ENCODE results near the gene PXDC1. TPM values are rescaled to one million over a fixed set of nuclear protein-coding genes. Genes with fewer than 3 reads are reported as not detected.

Gene PXDC1
- total and polyA plus RNA-seq, 4 donors = 24.1 to 106 (median 77.6) TPM

DNA sequence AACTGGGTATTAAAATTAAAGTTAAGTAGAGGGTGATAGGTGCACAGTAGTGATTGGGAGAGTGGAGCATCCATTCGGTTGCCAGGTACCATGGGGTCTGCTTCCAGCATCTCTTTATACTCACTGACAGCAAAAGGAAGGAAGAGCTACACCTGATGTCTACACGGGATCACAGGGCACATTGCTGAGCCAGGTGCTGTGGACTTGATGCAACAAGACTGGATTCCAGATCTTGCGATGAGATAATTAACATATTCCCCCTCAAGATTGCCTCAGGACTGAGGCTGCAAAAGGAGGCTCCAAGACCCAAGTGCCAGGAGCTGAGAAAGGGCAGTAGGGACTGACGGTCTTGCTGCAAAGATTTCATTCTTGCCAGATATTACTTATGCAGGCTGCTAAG lies 72.6 kb downstream of the PXDC1 start:
- H3K36me3 ChIP-seq (ENCODE audit: control insufficient read depth in 4 of 4, insufficient read depth in 3 of 4, low read depth in 1 of 4, low read length in 3 of 4) = no peaks in the 10 kb centered on the region
- WGBS = 87% methylated on average over 4 of the region's 4 CpGs
- H3K4me1 ChIP-seq (ENCODE audit: control insufficient read depth in 4 of 4, insufficient read depth in 4 of 4, low read length in 3 of 4) = no peaks in the 10 kb centered on the region
- H3K9ac ChIP-seq (ENCODE audit: low read depth in 1 of 2, low read length in 2 of 2) = no peak overlapping the region
- H3K4me3 ChIP-seq (ENCODE audit: low read depth in 1 of 3, low read length in 3 of 3) = no peak overlapping the region
- no peak for DNase-seq (ENCODE audit: low spot score)
- peaks cover 0 to 6% (median 5%) of the 10 kb centered on the region in 4 donors for H3K9me3 ChIP-seq (ENCODE audit: control insufficient read depth in 4 of 4, low read length in 3 of 4)
- no peaks in the 10 kb centered on the region for H3K27me3 ChIP-seq (ENCODE audit: control insufficient read depth in 4 of 4, insufficient read depth in 4 of 4, low read length in 3 of 4)
- no peak overlapping the region for H3K27ac ChIP-seq (ENCODE audit: low read depth in 1 of 2, low read length in 2 of 2)
- TF ChIP-seq FOXA1 (IDR thresholded peaks at IDR 0.05) (no peak), HNF4A (conservative IDR thresholded peaks at IDR 0.05) (no peak), JUND (IDR thresholded peaks at IDR 0.05) (no peak), NR2F2 (IDR thresholded peaks at IDR 0.05) (no peak), SP1 (IDR thresholded peaks at IDR 0.05) (no peak), EGR1 (IDR thresholded peaks at IDR 0.05; ENCODE audit: low read depth in 2 of 2) (no peak), RXRA (IDR thresholded peaks at IDR 0.05) (no peak), TAF1 (conservative IDR thresholded peaks at IDR 0.05) (no peak), RAD21 (IDR thresholded peaks at IDR 0.05) (no peak), HNF4G (IDR thresholded peaks at IDR 0.05) (no peak), GABPA (IDR thresholded peaks at IDR 0.05 in 1 of 2, conservative IDR thresholded peaks at IDR 0.05 in 1 of 2) (no peak), YY1 (IDR thresholded peaks at IDR 0.05) (no peak), FOXA2 (IDR thresholded peaks at IDR 0.05) (no peak)
- TF ChIP-seq, protein P1, sequence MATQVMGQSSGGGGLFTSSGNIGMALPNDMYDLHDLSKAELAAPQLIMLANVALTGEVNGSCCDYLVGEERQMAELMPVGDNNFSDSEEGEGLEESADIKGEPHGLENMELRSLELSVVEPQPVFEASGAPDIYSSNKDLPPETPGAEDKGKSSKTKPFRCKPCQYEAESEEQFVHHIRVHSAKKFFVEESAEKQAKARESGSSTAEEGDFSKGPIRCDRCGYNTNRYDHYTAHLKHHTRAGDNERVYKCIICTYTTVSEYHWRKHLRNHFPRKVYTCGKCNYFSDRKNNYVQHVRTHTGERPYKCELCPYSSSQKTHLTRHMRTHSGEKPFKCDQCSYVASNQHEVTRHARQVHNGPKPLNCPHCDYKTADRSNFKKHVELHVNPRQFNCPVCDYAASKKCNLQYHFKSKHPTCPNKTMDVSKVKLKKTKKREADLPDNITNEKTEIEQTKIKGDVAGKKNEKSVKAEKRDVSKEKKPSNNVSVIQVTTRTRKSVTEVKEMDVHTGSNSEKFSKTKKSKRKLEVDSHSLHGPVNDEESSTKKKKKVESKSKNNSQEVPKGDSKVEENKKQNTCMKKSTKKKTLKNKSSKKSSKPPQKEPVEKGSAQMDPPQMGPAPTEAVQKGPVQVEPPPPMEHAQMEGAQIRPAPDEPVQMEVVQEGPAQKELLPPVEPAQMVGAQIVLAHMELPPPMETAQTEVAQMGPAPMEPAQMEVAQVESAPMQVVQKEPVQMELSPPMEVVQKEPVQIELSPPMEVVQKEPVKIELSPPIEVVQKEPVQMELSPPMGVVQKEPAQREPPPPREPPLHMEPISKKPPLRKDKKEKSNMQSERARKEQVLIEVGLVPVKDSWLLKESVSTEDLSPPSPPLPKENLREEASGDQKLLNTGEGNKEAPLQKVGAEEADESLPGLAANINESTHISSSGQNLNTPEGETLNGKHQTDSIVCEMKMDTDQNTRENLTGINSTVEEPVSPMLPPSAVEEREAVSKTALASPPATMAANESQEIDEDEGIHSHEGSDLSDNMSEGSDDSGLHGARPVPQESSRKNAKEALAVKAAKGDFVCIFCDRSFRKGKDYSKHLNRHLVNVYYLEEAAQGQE (IDR thresholded peaks at IDR 0.05) = no peak
- TF ChIP-seq, protein P2, sequence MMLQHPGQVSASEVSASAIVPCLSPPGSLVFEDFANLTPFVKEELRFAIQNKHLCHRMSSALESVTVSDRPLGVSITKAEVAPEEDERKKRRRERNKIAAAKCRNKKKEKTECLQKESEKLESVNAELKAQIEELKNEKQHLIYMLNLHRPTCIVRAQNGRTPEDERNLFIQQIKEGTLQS (IDR thresholded peaks at IDR 0.05) = no peak
- TF ChIP-seq, protein P3, sequence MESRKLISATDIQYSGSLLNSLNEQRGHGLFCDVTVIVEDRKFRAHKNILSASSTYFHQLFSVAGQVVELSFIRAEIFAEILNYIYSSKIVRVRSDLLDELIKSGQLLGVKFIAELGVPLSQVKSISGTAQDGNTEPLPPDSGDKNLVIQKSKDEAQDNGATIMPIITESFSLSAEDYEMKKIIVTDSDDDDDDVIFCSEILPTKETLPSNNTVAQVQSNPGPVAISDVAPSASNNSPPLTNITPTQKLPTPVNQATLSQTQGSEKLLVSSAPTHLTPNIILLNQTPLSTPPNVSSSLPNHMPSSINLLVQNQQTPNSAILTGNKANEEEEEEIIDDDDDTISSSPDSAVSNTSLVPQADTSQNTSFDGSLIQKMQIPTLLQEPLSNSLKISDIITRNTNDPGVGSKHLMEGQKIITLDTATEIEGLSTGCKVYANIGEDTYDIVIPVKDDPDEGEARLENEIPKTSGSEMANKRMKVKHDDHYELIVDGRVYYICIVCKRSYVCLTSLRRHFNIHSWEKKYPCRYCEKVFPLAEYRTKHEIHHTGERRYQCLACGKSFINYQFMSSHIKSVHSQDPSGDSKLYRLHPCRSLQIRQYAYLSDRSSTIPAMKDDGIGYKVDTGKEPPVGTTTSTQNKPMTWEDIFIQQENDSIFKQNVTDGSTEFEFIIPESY (IDR thresholded peaks at IDR 0.05) = no peak
- TF ChIP-seq, protein P4, sequence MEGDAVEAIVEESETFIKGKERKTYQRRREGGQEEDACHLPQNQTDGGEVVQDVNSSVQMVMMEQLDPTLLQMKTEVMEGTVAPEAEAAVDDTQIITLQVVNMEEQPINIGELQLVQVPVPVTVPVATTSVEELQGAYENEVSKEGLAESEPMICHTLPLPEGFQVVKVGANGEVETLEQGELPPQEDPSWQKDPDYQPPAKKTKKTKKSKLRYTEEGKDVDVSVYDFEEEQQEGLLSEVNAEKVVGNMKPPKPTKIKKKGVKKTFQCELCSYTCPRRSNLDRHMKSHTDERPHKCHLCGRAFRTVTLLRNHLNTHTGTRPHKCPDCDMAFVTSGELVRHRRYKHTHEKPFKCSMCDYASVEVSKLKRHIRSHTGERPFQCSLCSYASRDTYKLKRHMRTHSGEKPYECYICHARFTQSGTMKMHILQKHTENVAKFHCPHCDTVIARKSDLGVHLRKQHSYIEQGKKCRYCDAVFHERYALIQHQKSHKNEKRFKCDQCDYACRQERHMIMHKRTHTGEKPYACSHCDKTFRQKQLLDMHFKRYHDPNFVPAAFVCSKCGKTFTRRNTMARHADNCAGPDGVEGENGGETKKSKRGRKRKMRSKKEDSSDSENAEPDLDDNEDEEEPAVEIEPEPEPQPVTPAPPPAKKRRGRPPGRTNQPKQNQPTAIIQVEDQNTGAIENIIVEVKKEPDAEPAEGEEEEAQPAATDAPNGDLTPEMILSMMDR (IDR thresholded peaks at IDR 0.05; ENCODE audit: low read depth, low read length, missing input control) = no peak
- TF ChIP-seq, protein P5, sequence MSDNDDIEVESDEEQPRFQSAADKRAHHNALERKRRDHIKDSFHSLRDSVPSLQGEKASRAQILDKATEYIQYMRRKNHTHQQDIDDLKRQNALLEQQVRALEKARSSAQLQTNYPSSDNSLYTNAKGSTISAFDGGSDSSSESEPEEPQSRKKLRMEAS (IDR thresholded peaks at IDR 0.05) = no peak

All from liver (tissue), 9 donors.